ENCODE measurements around the gene CEP192.

The CEP192 gene

DNA sequence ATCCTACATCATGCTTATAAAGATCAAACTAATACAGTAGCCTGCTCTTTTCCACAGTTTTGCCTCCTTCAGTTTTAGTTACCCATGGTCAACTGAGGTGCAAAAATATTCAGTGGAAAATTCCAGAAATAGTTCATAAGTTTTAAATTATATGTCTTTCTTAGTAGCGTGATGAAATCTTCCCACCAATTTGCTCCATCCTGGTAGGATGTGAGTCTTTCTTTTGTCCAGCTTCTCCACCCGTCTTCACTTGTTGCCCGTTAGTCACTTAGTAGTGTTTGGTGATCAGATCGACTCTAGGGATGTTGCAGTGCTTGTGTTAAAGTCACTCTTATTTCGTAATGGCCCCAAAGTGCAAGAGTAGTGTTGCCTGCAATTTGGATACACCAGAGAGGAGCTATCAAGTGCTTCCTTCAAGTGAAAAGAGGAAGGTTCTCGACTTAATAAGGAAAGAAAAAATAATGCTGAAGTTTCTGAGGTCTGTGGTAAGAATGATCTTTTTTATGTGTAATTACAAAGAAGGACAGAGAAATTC is 57.0 kb downstream of the CEP192 start:
- no peak for TF ChIP-seq EZH2 (IDR thresholded peaks at IDR 0.05; ENCODE audit: borderline replicate concordance, low read length)
- TF ChIP-seq, protein P1, sequence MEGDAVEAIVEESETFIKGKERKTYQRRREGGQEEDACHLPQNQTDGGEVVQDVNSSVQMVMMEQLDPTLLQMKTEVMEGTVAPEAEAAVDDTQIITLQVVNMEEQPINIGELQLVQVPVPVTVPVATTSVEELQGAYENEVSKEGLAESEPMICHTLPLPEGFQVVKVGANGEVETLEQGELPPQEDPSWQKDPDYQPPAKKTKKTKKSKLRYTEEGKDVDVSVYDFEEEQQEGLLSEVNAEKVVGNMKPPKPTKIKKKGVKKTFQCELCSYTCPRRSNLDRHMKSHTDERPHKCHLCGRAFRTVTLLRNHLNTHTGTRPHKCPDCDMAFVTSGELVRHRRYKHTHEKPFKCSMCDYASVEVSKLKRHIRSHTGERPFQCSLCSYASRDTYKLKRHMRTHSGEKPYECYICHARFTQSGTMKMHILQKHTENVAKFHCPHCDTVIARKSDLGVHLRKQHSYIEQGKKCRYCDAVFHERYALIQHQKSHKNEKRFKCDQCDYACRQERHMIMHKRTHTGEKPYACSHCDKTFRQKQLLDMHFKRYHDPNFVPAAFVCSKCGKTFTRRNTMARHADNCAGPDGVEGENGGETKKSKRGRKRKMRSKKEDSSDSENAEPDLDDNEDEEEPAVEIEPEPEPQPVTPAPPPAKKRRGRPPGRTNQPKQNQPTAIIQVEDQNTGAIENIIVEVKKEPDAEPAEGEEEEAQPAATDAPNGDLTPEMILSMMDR (IDR thresholded peaks at IDR 0.05; ENCODE audit: low read length) = no peak
- no peak overlapping the region for H3K4me2 ChIP-seq (ENCODE audit: low read length)
- no peaks in the 10 kb centered on the region; the same call in 1 of the 2 replicates for H3K9me3 ChIP-seq (ENCODE audit: low read length)
- H3K79me2 ChIP-seq (ENCODE audit: insufficient read depth, low read length) = 0 out of 2 replicates have a peak, but pooled peaks cover 8% of the 10 kb centered on the region
- no peak overlapping the region for H3K4me3 ChIP-seq (ENCODE audit: low read depth, low read length, poor library complexity, severe bottlenecking)
- H3K4me1 ChIP-seq (ENCODE audit: insufficient read depth, low read length, severe bottlenecking) = peaks cover 15% of the 10 kb centered on the region
- H2AFZ ChIP-seq (ENCODE audit: low read length) = no peak overlapping the region
- H3K9me2 ChIP-seq (ENCODE audit: low read depth, low read length) = no peaks in the 10 kb centered on the region
- no peaks in the 10 kb centered on the region for H4K20me1 ChIP-seq (ENCODE audit: insufficient read depth, low read length)
- H3F3A ChIP-seq (ENCODE audit: insufficient read depth, low read length) = no peaks in the 10 kb centered on the region
- no peaks in the 10 kb centered on the region for H3K27me3 ChIP-seq (ENCODE audit: insufficient read depth, low read length)
- H3K9ac ChIP-seq (ENCODE audit: low read length) = no peak overlapping the region
- H3K36me3 ChIP-seq (ENCODE audit: insufficient read depth, low read length) = peaks cover 91% of the 10 kb centered on the region
- no peak overlapping the region for H3K27ac ChIP-seq (ENCODE audit: low read depth, low read length, poor library complexity, severe bottlenecking)

- Histone ChIP-seq H3K9me3 (ENCODE audit: low read length) (no peaks in the 10 kb centered on the region), H3K27ac (ENCODE audit: low read depth, low read length, poor library complexity, severe bottlenecking) (no peak overlapping the region), H2AFZ (ENCODE audit: low read length) (no peak overlapping the region), H3K4me3 (ENCODE audit: low read depth, low read length, poor library complexity, severe bottlenecking) (no peak overlapping the region), H3K36me3 (ENCODE audit: insufficient read depth, low read length) (peaks cover 89% of the 10 kb centered on the region), H4K20me1 (ENCODE audit: insufficient read depth, low read length) (no peaks in the 10 kb centered on the region), H3K79me2 (ENCODE audit: insufficient read depth, low read length) (no peaks in the 10 kb centered on the region), H3K4me2 (ENCODE audit: low read length) (no peak overlapping the region), H3K27me3 (ENCODE audit: insufficient read depth, low read length) (no peaks in the 10 kb centered on the region), H3K4me1 (ENCODE audit: insufficient read depth, low read length, severe bottlenecking) (peaks cover 15% of the 10 kb centered on the region), H3F3A (ENCODE audit: insufficient read depth, low read length) (no peaks in the 10 kb centered on the region), H3K9me2 (ENCODE audit: low read depth, low read length) (no peaks in the 10 kb centered on the region), H3K9ac (ENCODE audit: low read length) (no peak overlapping the region)
- TF ChIP-seq EZH2 (IDR thresholded peaks at IDR 0.05; ENCODE audit: borderline replicate concordance, low read length) = no peak
- TF ChIP-seq, protein P1 (IDR thresholded peaks at IDR 0.05; ENCODE audit: low read length) = no peak
Measured at GRCh38 chr18:13051159-13051558, 60.0 kb downstream of the CEP192 start.

DNA sequence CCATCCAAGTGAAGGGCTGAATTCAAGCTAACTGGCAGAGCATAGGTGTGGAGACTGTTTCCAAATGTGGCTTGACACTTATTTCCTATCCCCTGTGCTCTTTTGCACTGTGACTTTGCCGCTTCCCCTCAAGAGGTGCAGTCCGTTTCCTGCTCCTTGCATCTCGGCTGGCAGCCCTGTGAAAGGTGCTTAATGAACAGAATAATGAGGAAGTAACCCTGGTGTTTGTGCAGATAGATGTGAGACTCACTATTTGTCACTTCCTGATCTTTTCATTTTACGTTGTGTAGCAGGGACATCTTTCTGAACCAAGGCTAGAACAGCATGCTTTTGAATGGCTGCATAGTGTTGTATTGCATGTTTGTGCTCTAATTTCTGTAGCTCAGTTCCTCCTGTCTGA is 60.8 kb downstream of the CEP192 start:
- Histone ChIP-seq H3K36me3 (ENCODE audit: insufficient read depth, low read length) (peaks cover 92% of the 10 kb centered on the region), H3F3A (ENCODE audit: insufficient read depth, low read length) (no peaks in the 10 kb centered on the region), H3K4me3 (ENCODE audit: low read depth, low read length, poor library complexity, severe bottlenecking) (no peak overlapping the region), H3K79me2 (ENCODE audit: insufficient read depth, low read length) (no peaks in the 10 kb centered on the region), H3K9me2 (ENCODE audit: low read depth, low read length) (no peaks in the 10 kb centered on the region), H3K27ac (ENCODE audit: low read depth, low read length, poor library complexity, severe bottlenecking) (peak overlapping the region; percentile 55), H3K9ac (ENCODE audit: low read length) (no peak overlapping the region; the same call in 1 of the 2 replicates), H3K4me1 (ENCODE audit: insufficient read depth, low read length, severe bottlenecking) (peaks cover 15% of the 10 kb centered on the region), H3K27me3 (ENCODE audit: insufficient read depth, low read length) (no peaks in the 10 kb centered on the region), H3K4me2 (ENCODE audit: low read length) (peak overlapping the region; percentile 8; the same call in 1 of the 2 replicates), H3K9me3 (ENCODE audit: low read length) (no peaks in the 10 kb centered on the region), H2AFZ (ENCODE audit: low read length) (no peak overlapping the region), H4K20me1 (ENCODE audit: insufficient read depth, low read length) (no peaks in the 10 kb centered on the region)
- TF ChIP-seq, protein P1 (IDR thresholded peaks at IDR 0.05; ENCODE audit: low read length) = no peak
- TF ChIP-seq EZH2 (IDR thresholded peaks at IDR 0.05; ENCODE audit: borderline replicate concordance, low read length) = no peak
